PC-3 (cell line): ENCODE results near the gene MSH2. TPM values are rescaled to one million over a fixed set of nuclear protein-coding genes. Genes with fewer than 3 reads are reported as not detected.
A peak's percentile ranks its signal among the peaks of the same experiment; 100 is the strongest.

Experiments used
- ATAC-seq: fragments of 200-7000 bp; cut with Tn5 transposase; 2 replicates; pipeline ENCODE4 v1.9.1; 2020; ENCODE audit warnings: mild to moderate bottlenecking, moderate library complexity
- BruUV-seq: library from RNA; stranded (reverse); fragments of 400-500 nt; replicated peaks from 2 replicates; lab custom pipeline; 2021; lab: Mats Ljungman, UMichigan
- CTCF ChIA-PET: fragments of 300-600 bp; sonication (Branson Sonifier 250); formaldehyde crosslinking; loops from one replicate; lab custom pipeline; 2022; ENCODE audit warnings: antibody characterized with exemption; lab: Charles Lee
- POLR2A ChIA-PET: fragments of 300-600 bp; sonication (Branson Sonifier 250); formaldehyde crosslinking; loops from one replicate; lab custom pipeline; 2022; ENCODE audit warnings: antibody characterized with exemption; ENCODE audit not compliant: unreplicated experiment; lab: Charles Lee
- DNase-seq: peaks from one replicate; pipeline ENCODE4 v3.0.0-alpha.2; 2015
- H2AFZ ChIP-seq: fragments of 300-600 bp; sonication (generic); 2 replicates; pipeline ENCODE4 v1.6.0; 2016; ENCODE audit warnings: antibody characterized with exemption, low read length
- H3F3A ChIP-seq: fragments of 300-600 bp; sonication (generic); one replicate; pipeline ENCODE4 v1.6.0; 2017; ENCODE audit warnings: antibody characterized with exemption, low read length, control low read depth, mild to moderate bottlenecking; ENCODE audit not compliant: unreplicated experiment
- H3K27ac ChIP-seq: fragments of 300-600 bp; sonication (generic); 2 replicates; pipeline ENCODE4 v1.5.1; 2016; ENCODE audit warnings: mild to moderate bottlenecking, low read length
- H3K27me3 ChIP-seq: fragments of 300-600 bp; sonication (generic); 2 replicates; pipeline ENCODE4 v1.6.1; 2016; ENCODE audit warnings: low read length, mixed read lengths
- H3K36me3 ChIP-seq: fragments of 300-600 bp; sonication (generic); 2 replicates; pipeline ENCODE4 v1.6.1; 2016; ENCODE audit warnings: low read depth, mixed run types, low read length, mixed read lengths
- H3K4me1 ChIP-seq: fragments of 300-600 bp; sonication (generic); 2 replicates; pipeline ENCODE4 v1.5.1; 2016; ENCODE audit warnings: low read length; ENCODE audit not compliant: insufficient read depth
- H3K4me2 ChIP-seq: fragments of 300-600 bp; sonication (generic); 2 replicates; pipeline ENCODE4 v1.6.0; 2016; ENCODE audit warnings: low read length
- H3K4me3 ChIP-seq: fragments of 300-600 bp; sonication (generic); 2 replicates; pipeline ENCODE4 v1.5.1; 2016; ENCODE audit warnings: mild to moderate bottlenecking, low read length, mixed read lengths
- H3K79me2 ChIP-seq: fragments of 300-600 bp; sonication (generic); 2 replicates; pipeline ENCODE4 v1.6.1; 2017; ENCODE audit warnings: low read length, mixed read lengths
- H3K9ac ChIP-seq: fragments of 300-600 bp; sonication (generic); 2 replicates; pipeline ENCODE4 v1.6.0; 2016; ENCODE audit warnings: mild to moderate bottlenecking, low read length
- H3K9me2 ChIP-seq: fragments of 300-600 bp; sonication (generic); replicated peaks from 2 replicates; pipeline ENCODE4 v1.6.1; 2016; ENCODE audit warnings: mixed run types, low read length, mixed read lengths
- H3K9me3 ChIP-seq: fragments of 300-600 bp; sonication (generic); 2 replicates; pipeline ENCODE4 v1.6.1; 2016; ENCODE audit warnings: low read length, mixed read lengths
- H4K20me1 ChIP-seq: fragments of 300-600 bp; sonication (generic); 2 replicates; pipeline ENCODE4 v1.6.1; 2016; ENCODE audit warnings: low read length, mixed read lengths
- CTCF ChIP-seq: fragments of 300-600 bp; sonication (generic); conservative IDR thresholded peaks from 2 replicates; pipeline ENCODE4 v1.5.1; 2017; ENCODE audit warnings: antibody characterized with exemption, low read depth, mild to moderate bottlenecking, low read length
- EZH2 ChIP-seq: fragments of 300-600 bp; sonication (generic); IDR thresholded peaks from one replicate; pipeline ENCODE4 v1.6.1; 2017; ENCODE audit warnings: antibody characterized with exemption, mild to moderate bottlenecking, low read length; ENCODE audit not compliant: unreplicated experiment
- EZH2phosphoT487 ChIP-seq: fragments of 300-600 bp; sonication (generic); IDR thresholded peaks from 2 replicates; pipeline ENCODE4 v1.6.1; 2018; ENCODE audit warnings: mild to moderate bottlenecking, antibody characterized with exemption, low read length, borderline replicate concordance
- intact Hi-C: fragments of 100-400 bp; cut with micrococcal nuclease; formaldehyde crosslinking; loops from 2 replicates; pipeline ENCODE4 v1.9.0; 2023
- total RNA-seq: library from RNA; depleted of rRNA; stranded (reverse); fragments of >200 nt; gene quantifications from 2 replicates; pipeline ENCODE4 v1.2.3, GENCODE V29; 2014

MSH2 gene
- total RNA-seq, 1 experiment from 2014 or later, result 70.7 TPM

- ChIA-PET CTCF (no interaction called here), POLR2A (no interaction called here)
- Histone ChIP-seq H3K4me1 (no peaks in the 10 kb centered on the region), H3K9me2 (no peaks in the 10 kb centered on the region), H4K20me1 (no peaks in the 10 kb centered on the region), H3K27me3 (no peaks in the 10 kb centered on the region), H3K4me3 (no peak overlapping the region), H3K9ac (no peak overlapping the region), H2AFZ (no peak overlapping the region), H3F3A (no peaks in the 10 kb centered on the region), H3K27ac (no peak overlapping the region), H3K79me2 (peaks cover 7% of the 10 kb centered on the region; the same call in 1 of the 2 replicates), H3K4me2 (no peak overlapping the region), H3K9me3 (no peaks in the 10 kb centered on the region), H3K36me3 (peaks cover 64% of the 10 kb centered on the region)
- ATAC-seq (no peak), DNase-seq (no peak)
- intact Hi-C loops, result no loop called here
- no TSS peak for BruUV-seq
- no peak for TF ChIP-seq CTCF
- no peak for TF ChIP-seq EZH2
- TF ChIP-seq EZH2phosphoT487, result no peak
These were observed 21.5 kb upstream of the MSH2 start for GRCh38 chr2:47381408-47381807.

GRCh38 chr2:47386551-47386950, 16.4 kb upstream of the MSH2 start:
- Histone ChIP-seq H3K4me1 (no peaks in the 10 kb centered on the region), H3K36me3 (peaks cover 39% of the 10 kb centered on the region), H3K4me2 (no peak overlapping the region), H3K9me3 (no peaks in the 10 kb centered on the region), H3F3A (no peaks in the 10 kb centered on the region), H3K9ac (no peak overlapping the region), H3K27ac (no peak overlapping the region), H4K20me1 (no peaks in the 10 kb centered on the region), H2AFZ (no peak overlapping the region), H3K27me3 (no peaks in the 10 kb centered on the region), H3K79me2 (no peaks in the 10 kb centered on the region), H3K9me2 (no peaks in the 10 kb centered on the region), H3K4me3 (no peak overlapping the region)
- POLR2A ChIA-PET, result interaction anchor here (0.6 kb wide), 2 partner anchors 9 to 29 kb away, joined by 7 to 19 read pairs; no protein-coding TSS in a partner anchor
- intact Hi-C loops, result no loop called here
- ATAC-seq (no peak), DNase-seq (no peak)
- CTCF ChIA-PET, result interaction anchor here (0.6 to 0.7 kb wide), 3 partner anchors 14 to 391 kb away, joined by 4 to 7 read pairs (median 6); no protein-coding TSS in a partner anchor
- BruUV-seq, result TSS peak; percentile 54
- no peak for TF ChIP-seq EZH2
- no peak for TF ChIP-seq CTCF
- no peak for TF ChIP-seq EZH2phosphoT487

- DNase-seq, result no peak
- no peak overlapping the region for H3K4me2 ChIP-seq
- no peaks in the 10 kb centered on the region for H3K4me1 ChIP-seq
- no TSS peak for BruUV-seq
- peaks cover 26% of the 10 kb centered on the region for H3K36me3 ChIP-seq
- ChIA-PET POLR2A (interaction anchor here (1.0 to 1.2 kb wide), 2 partner anchors 14 to 54 kb away, joined by 3 to 19 read pairs; partner anchors contain the start of gene MSH2), CTCF (interaction anchor here (1.0 to 1.7 kb wide), 4 partner anchors 49 to 379 kb away, joined by 3 to 46 read pairs (median 9); no protein-coding TSS in a partner anchor)
- no peaks in the 10 kb centered on the region for H3K9me3 ChIP-seq
- no peak overlapping the region for H3K27ac ChIP-seq
- H2AFZ ChIP-seq, result no peak overlapping the region
- no peaks in the 10 kb centered on the region for H3K79me2 ChIP-seq
- H3K4me3 ChIP-seq, result no peak overlapping the region
- H3K9ac ChIP-seq, result no peak overlapping the region
- no peak for TF ChIP-seq CTCF
- no peak for TF ChIP-seq EZH2phosphoT487
- no peak for TF ChIP-seq EZH2
- H4K20me1 ChIP-seq, result no peaks in the 10 kb centered on the region
- no peaks in the 10 kb centered on the region for H3K9me2 ChIP-seq
- no peaks in the 10 kb centered on the region for H3F3A ChIP-seq
- no peaks in the 10 kb centered on the region for H3K27me3 ChIP-seq
- ATAC-seq, result no peak
- intact Hi-C loops, result loop anchor here (1.0 kb wide), 2 partner anchors 17 to 54 kb away; no protein-coding TSS in a partner anchor
These were observed 14.1 kb upstream of the MSH2 start for GRCh38 chr2:47388888-47389287.
